AG10803 (cell line): Measurements from ENCODE around the gene ZNF804A.
A peak's percentile ranks its signal among the peaks of the same experiment; 100 is the strongest.

Experiments used
- DNase-seq: peaks from one replicate; pipeline ENCODE4 v3.0.0; 2010; ENCODE audit warnings: low read depth
- H3K4me3 ChIP-seq: 2 replicates; pipeline ENCODE4 v1.5.1; 2011; ENCODE audit warnings: mild to moderate bottlenecking, low read length, control low read depth
- CTCF ChIP-seq: conservative IDR thresholded peaks from 2 replicates; pipeline ENCODE4 v1.5.1; 2011; ENCODE audit warnings: mild to moderate bottlenecking, low read length, control low read depth, inconsistent platforms

ZNF804A gene

GRCh38 chr2:184602734-184603133 is 4.4 kb downstream of the ZNF804A start:
- no peak for TF ChIP-seq CTCF
- no peak for DNase-seq
- H3K4me3 ChIP-seq, result no peak overlapping the region

GRCh38 chr2:184610891-184611290 is 12.6 kb downstream of the ZNF804A start:
- H3K4me3 ChIP-seq, result no peak overlapping the region
- TF ChIP-seq CTCF, result no peak
- no peak for DNase-seq

GRCh38 chr2:184611361-184612085 is 13.2 kb downstream of the ZNF804A start:
- H3K4me3 ChIP-seq, result no peak overlapping the region
- DNase-seq, result peak; percentile 27
- peak; percentile 46 for TF ChIP-seq CTCF

GRCh38 chr2:184620367-184620766 is 22.0 kb downstream of the ZNF804A start:
- no peak overlapping the region for H3K4me3 ChIP-seq
- no peak for DNase-seq
- TF ChIP-seq CTCF, result no peak

- H3K4me3 ChIP-seq, result no peak overlapping the region
- TF ChIP-seq CTCF, result no peak
- no peak for DNase-seq
Observed at GRCh38 chr2:184624311-184624710, 26.0 kb downstream of the ZNF804A start.

- DNase-seq, result no peak
- no peak for TF ChIP-seq CTCF
- no peak overlapping the region for H3K4me3 ChIP-seq
Observed at GRCh38 chr2:184628051-184628450, 29.7 kb downstream of the ZNF804A start.

GRCh38 chr2:184633726-184634125 is 35.4 kb downstream of the ZNF804A start:
- H3K4me3 ChIP-seq, result no peak overlapping the region
- TF ChIP-seq CTCF, result no peak
- no peak for DNase-seq
